Esophagus muscularis mucosa (tissue), 3 donors: ENCODE data around the gene MSH3.

Source experiments
- CTCF ChIP-seq, 3 experiments: fragments of 200-600 bp in 2 of 3; fragments of 450-650 bp in 1 of 3; sonication (generic) in 2 of 3; IDR thresholded peaks; one replicate each; pipeline ENCODE4 v1.5.1; 2017 to 2019; ENCODE audit warnings: antibody characterized with exemption in 3 of 3, mild to moderate bottlenecking in 2 of 3, moderate library complexity in 1 of 3
- POLR2A ChIP-seq: fragments of 450-650 bp; IDR thresholded peaks from one replicate; pipeline ENCODE4 v1.6.1; 2017; ENCODE audit warnings: antibody characterized with exemption, moderate library complexity, mild to moderate bottlenecking, low read depth
- POLR2AphosphoS5 ChIP-seq, 2 donors: sonication (generic); formaldehyde crosslinking; IDR thresholded peaks; one replicate each; pipeline ENCODE4 v1.6.1; 2017; ENCODE audit warnings: antibody characterized with exemption in 2 of 2

- TF ChIP-seq POLR2AphosphoS5 (IDR thresholded peaks at IDR 0.05) (no peak), CTCF (IDR thresholded peaks at IDR 0.05) (no peak), POLR2A (no peak)
Observed at GRCh38 chr5:80781356-80781755, 126.9 kb downstream of the MSH3 start.
